Measurements from ENCODE around the gene DIP2C. TPM values are rescaled to one million over a fixed set of nuclear protein-coding genes. Genes with fewer than 3 reads are reported as not detected.

The DIP2C gene
- total RNA-seq, 1 donor from 2014 or later, result 0.53 TPM

DNA sequence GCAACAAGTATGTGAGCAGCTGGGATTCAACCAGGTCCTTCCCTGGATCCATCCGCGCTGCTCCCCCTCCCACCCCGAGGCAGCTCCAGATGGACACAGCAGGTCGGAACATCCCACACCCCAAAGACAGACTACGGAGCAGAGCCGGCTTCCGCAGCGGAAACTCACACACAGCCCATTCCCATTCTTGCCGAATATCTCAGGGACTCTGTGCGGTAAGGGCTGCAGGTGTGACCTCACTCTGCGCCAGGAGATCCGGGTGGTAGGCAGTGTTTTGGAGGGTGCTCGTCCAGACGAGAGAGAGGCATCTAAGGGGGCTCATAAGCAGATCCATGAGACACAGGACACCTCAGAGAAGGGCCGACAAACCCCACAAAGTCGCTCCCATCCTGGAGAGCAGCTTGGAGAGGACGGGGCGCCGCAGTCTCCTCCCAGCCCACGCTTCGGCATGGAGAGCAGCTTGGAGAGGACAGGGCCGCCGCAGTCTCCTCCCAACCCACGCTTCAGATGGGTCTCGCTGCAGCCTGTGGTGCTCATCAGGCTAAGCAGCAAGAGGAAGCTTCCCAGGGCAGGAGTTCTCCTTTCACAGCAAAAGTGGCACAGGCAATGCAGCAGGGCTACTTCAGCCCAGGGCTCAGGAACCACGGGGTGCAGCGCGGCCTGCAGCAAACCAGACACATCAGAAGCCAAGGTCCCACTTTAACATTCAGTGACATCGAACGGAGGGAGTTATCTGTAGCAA is 179.9 kb downstream of the DIP2C start:
- no peak for TF ChIP-seq CTCF (IDR thresholded peaks at IDR 0.05; ENCODE audit: insufficient read depth, low read length, severe bottlenecking)
- no peak for FAIRE-seq
- DNase-seq (ENCODE audit: low read depth), result no peak
- H3K27me3 ChIP-seq (ENCODE audit: control insufficient read depth, insufficient read depth, low read length), result no peaks in the 10 kb centered on the region
- no peaks in the 10 kb centered on the region for H3K36me3 ChIP-seq (ENCODE audit: control insufficient read depth, insufficient read depth, low read length)
- H3K4me3 ChIP-seq (ENCODE audit: low read depth, low read length), result no peak overlapping the region

GRCh38 chr10:508726-509125 is 180.7 kb downstream of the DIP2C start:
- no peak overlapping the region for H3K4me3 ChIP-seq (ENCODE audit: low read depth, low read length)
- FAIRE-seq (no peak), DNase-seq (ENCODE audit: low read depth) (no peak)
- no peak for TF ChIP-seq CTCF (IDR thresholded peaks at IDR 0.05; ENCODE audit: insufficient read depth, low read length, severe bottlenecking)
- no peaks in the 10 kb centered on the region for H3K27me3 ChIP-seq (ENCODE audit: control insufficient read depth, insufficient read depth, low read length)
- H3K36me3 ChIP-seq (ENCODE audit: control insufficient read depth, insufficient read depth, low read length), result no peaks in the 10 kb centered on the region

- no peak for TF ChIP-seq CTCF (IDR thresholded peaks at IDR 0.05; ENCODE audit: insufficient read depth, low read length, severe bottlenecking)
- no peaks in the 10 kb centered on the region for H3K36me3 ChIP-seq (ENCODE audit: control insufficient read depth, insufficient read depth, low read length)
- DNase-seq (ENCODE audit: low read depth) (no peak), FAIRE-seq (no peak)
- H3K27me3 ChIP-seq (ENCODE audit: control insufficient read depth, insufficient read depth, low read length), result no peaks in the 10 kb centered on the region
- no peak overlapping the region for H3K4me3 ChIP-seq (ENCODE audit: low read depth, low read length)
Measured at GRCh38 chr10:507908-508444, 181.5 kb downstream of the DIP2C start.

- DNase-seq (ENCODE audit: low read depth) (no peak), FAIRE-seq (peak; percentile 18)
- H3K4me3 ChIP-seq (ENCODE audit: low read depth, low read length), result no peak overlapping the region
- H3K36me3 ChIP-seq (ENCODE audit: control insufficient read depth, insufficient read depth, low read length), result no peaks in the 10 kb centered on the region
- no peak for TF ChIP-seq CTCF (IDR thresholded peaks at IDR 0.05; ENCODE audit: insufficient read depth, low read length, severe bottlenecking)
- no peaks in the 10 kb centered on the region for H3K27me3 ChIP-seq (ENCODE audit: control insufficient read depth, insufficient read depth, low read length)
Measured at GRCh38 chr10:507355-507699, 182.1 kb downstream of the DIP2C start.

DNA sequence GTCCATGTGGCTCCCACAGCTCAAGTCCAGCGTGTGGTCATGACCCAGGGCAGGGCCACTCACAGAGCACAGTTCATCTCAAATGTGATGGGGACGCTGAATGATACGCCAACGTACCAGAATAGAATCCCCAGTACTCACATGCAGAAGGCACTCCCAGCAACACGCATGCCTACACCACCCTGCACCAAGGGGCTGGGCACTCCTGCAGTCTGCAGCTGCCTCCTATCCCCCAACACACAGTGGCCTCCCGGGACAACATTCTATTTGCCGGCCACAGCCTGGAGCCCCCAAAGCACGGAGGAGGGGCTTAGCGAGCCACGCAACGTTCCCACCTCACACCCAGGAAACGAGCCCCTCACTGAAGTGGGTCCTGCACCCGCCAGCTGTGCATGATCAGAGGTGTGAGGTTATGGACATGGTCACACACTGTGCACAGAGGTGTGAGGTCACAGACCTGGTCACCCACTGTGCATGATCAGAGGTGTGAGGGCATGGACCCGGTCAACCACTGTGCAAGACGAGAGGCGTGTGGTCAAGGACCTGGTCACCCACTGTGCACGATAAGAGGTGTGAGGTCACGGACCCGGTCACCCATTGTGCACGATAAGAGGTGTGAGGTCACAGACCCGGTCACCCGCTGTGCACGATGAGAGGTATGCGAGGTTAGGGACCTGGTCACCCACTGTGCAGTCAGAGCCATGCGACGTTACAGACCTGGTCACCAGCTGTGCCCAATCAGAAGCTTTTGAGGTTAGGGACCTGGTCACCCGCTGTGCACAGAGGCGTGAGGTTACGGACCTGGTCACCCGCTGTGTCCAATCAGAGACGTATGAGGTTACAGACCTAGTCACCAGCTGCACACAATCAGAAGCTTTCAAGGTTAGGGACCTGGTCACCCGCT is 182.8 kb downstream of the DIP2C start:
- H3K27me3 ChIP-seq (ENCODE audit: control insufficient read depth, insufficient read depth, low read length), result no peaks in the 10 kb centered on the region
- H3K4me3 ChIP-seq (ENCODE audit: low read depth, low read length), result no peak overlapping the region
- no peak for TF ChIP-seq CTCF (IDR thresholded peaks at IDR 0.05; ENCODE audit: insufficient read depth, low read length, severe bottlenecking)
- peak; percentile 28 for FAIRE-seq
- DNase-seq (ENCODE audit: low read depth), result no peak
- no peaks in the 10 kb centered on the region for H3K36me3 ChIP-seq (ENCODE audit: control insufficient read depth, insufficient read depth, low read length)

Measured in bronchial epithelial cell (primary cell).